ENCODE results near the gene LHFPL6.

- TF ChIP-seq CTCF (IDR thresholded peaks at IDR 0.05; ENCODE audit: borderline replicate concordance, extremely low read depth, low read length, poor library complexity, severe bottlenecking), result no peak
- TF ChIP-seq EZH2 (IDR thresholded peaks at IDR 0.05; ENCODE audit: borderline replicate concordance, low read depth, low read length, severe bottlenecking), result no peak
These were observed 199.9 kb downstream of the LHFPL6 start for GRCh38 chr13:39403106-39403505.
